ENCODE results near the gene VAC14. TPM values are rescaled to one million over a fixed set of nuclear protein-coding genes. Genes with fewer than 3 reads are reported as not detected.

VAC14 gene
- total RNA-seq, 4 donors from 2014 or later, result 43.4 to 69.4 (median 63.1) TPM

DNA sequence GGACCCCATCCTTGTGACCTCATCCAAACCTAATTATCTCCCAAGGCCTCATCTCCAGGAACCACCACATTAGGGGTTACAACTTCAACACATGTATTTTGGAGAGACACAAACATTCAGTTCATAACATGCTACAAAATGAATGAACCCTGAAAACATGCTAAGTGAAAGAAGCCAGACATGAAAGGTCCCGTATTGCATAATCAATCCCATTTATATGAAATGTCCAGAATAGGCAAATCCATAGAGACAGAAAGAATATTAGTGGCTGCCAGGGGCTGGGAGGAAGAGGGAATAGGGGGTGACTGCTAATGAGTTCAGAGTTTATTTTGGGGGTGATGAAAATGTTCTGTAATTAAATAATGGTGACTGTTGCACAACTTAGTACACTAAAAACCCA lies 158.3 kb downstream of the VAC14 start:
- Histone ChIP-seq H3K27me3 (no peaks in the 10 kb centered on the region), H3K36me3 (no peaks in the 10 kb centered on the region), H3K4me3 (replicated peaks in 1 of 3) (no peak overlapping the region), H3K9me3 (no peaks in the 10 kb centered on the region), H3K4me1 (peaks cover 0 to 3% of the 10 kb centered on the region in 2 donors), H3K27ac (no peak overlapping the region)
- 90 to 93% methylated on average over 1 of the region's 1 CpG for WGBS, 2 donors
- intact Hi-C loops (cut with DNase I), result no loop called here
- no peak for DNase-seq
- TF ChIP-seq POLR2A (IDR thresholded peaks at IDR 0.05), result no peak
- TF ChIP-seq, protein P1, sequence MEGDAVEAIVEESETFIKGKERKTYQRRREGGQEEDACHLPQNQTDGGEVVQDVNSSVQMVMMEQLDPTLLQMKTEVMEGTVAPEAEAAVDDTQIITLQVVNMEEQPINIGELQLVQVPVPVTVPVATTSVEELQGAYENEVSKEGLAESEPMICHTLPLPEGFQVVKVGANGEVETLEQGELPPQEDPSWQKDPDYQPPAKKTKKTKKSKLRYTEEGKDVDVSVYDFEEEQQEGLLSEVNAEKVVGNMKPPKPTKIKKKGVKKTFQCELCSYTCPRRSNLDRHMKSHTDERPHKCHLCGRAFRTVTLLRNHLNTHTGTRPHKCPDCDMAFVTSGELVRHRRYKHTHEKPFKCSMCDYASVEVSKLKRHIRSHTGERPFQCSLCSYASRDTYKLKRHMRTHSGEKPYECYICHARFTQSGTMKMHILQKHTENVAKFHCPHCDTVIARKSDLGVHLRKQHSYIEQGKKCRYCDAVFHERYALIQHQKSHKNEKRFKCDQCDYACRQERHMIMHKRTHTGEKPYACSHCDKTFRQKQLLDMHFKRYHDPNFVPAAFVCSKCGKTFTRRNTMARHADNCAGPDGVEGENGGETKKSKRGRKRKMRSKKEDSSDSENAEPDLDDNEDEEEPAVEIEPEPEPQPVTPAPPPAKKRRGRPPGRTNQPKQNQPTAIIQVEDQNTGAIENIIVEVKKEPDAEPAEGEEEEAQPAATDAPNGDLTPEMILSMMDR (IDR thresholded peaks at IDR 0.05), result no peak

DNA sequence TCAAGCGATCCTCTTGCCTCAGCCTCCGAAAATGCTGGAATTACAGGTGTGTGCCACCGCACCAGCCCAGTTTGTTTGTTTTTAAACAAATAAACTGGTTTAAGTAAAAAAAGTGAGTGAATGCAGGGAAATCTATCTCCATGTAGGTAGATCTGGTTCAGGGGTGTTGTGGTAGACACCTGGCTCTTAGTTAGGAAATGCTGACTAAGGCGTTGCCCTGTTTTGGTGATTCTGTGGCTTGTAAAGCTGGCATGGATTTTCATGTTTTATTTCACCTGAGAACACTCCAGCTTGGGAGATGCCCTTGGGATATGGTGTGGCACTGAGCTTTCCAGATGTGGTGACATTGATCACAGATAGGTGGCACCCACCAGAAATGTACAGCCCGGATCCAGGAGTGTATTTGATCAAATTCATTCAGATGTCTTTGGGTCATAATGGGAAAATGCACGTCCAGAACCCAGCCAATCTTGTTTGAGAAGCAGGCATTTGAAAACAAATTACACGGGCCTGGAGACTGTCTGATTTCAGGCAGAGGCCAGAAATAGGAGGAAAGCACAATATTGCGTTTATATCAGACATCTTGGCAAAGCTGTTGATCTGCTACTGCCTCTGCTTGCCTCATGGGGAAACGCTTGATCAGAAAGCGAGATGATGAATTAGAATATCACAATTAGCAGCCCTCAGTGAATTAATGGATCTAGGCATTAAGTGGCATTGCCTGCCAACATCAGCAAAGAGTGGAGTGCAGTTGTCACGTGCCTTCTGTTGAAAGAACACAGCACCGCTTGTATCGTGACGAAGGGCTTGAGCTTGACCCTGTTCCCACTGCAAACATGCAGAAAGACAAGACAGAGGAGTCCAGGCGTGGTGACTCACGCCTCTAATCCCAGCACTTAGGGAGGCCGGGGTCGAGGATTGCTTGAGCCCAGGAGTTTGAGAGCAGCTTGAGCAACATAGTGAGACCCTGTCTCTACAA lies 161.9 kb downstream of the VAC14 start:
- Histone ChIP-seq H3K27ac (no peak overlapping the region), H3K4me1 (peaks cover 0 to 3% of the 10 kb centered on the region in 2 donors), H3K27me3 (no peaks in the 10 kb centered on the region), H3K9me3 (no peaks in the 10 kb centered on the region), H3K36me3 (no peaks in the 10 kb centered on the region), H3K4me3 (replicated peaks in 1 of 3) (no peak overlapping the region)
- 64 to 75% methylated on average over 18 of the region's 18 CpGs for whole genome bisulfite sequencing, 2 donors
- intact Hi-C loops (cut with DNase I), result no loop called here
- no peak for TF ChIP-seq POLR2A (IDR thresholded peaks at IDR 0.05)
- TF ChIP-seq, protein P1 (IDR thresholded peaks at IDR 0.05), result no peak
- peak; percentile 29 to 46 for DNase-seq

Other genes with a start within 250 kb of the VAC14 start
- 1 to 10 TPM; 3.5 to 9.6 (median 5.0) TPM for gene IL34, start 154.6 kb downstream of the VAC14 start, total RNA-seq
- gene MTSS2, start 115.1 kb downstream of the VAC14 start, total RNA-seq, result 10 to 100 TPM; 11.3 to 39.8 (median 26.7) TPM